Panc1 (cell line): ENCODE measurements around the gene CELA3A. TPM values are rescaled to one million over a fixed set of nuclear protein-coding genes. Genes with fewer than 3 reads are reported as not detected.

ENCODE experiments used
- ATAC-seq: fragments of 200-7000 bp; cut with Tn5 transposase; 2 replicates; pipeline ENCODE4 v1.9.1; 2020; ENCODE audit warnings: mild to moderate bottlenecking, moderate library complexity
- BruUV-seq: library from RNA; stranded (reverse); fragments of 400-500 nt; replicated peaks from 2 replicates; lab custom pipeline; 2021; lab: Mats Ljungman, UMichigan
- CTCF ChIA-PET: fragments of 300-600 bp; sonication (Branson Sonifier 250); formaldehyde crosslinking; loops from one replicate; lab custom pipeline; 2022; ENCODE audit warnings: antibody characterized with exemption; lab: Charles Lee
- POLR2A ChIA-PET: fragments of 300-600 bp; sonication (Branson Sonifier 250); formaldehyde crosslinking; loops from one replicate; lab custom pipeline; 2022; ENCODE audit warnings: antibody characterized with exemption; lab: Charles Lee
- DNase-seq: peaks from one replicate; pipeline ENCODE4 v3.0.0-alpha.2; 2010; ENCODE audit warnings: low read depth, low spot score
- H3K27ac ChIP-seq: 2 replicates; pipeline ENCODE4 v1.5.1; 2011; ENCODE audit warnings: mild to moderate bottlenecking, low read length, inconsistent platforms
- H3K27me3 ChIP-seq: fragments of 200-500 bp; sonication (Bioruptor generic); 2 replicates; pipeline ENCODE4 v1.6.0; 2014; ENCODE audit warnings: low read length, inconsistent platforms; ENCODE audit not compliant: control insufficient read depth, insufficient read depth
- H3K36me3 ChIP-seq: fragments of 200-500 bp; sonication (Bioruptor generic); 2 replicates; pipeline ENCODE4 v1.5.1; 2014; ENCODE audit warnings: inconsistent platforms, mild to moderate bottlenecking, low read length, moderate library complexity; ENCODE audit not compliant: control insufficient read depth, insufficient read depth
- H3K4me1 ChIP-seq: 2 replicates; pipeline ENCODE4 v1.5.1; 2011; ENCODE audit warnings: inconsistent platforms, mild to moderate bottlenecking, low read length, moderate library complexity; ENCODE audit not compliant: control insufficient read depth, insufficient read depth
- H3K4me3 ChIP-seq, 2 experiments: 2 replicates each; pipeline ENCODE4 v1.5.1; 2011 to 2012; ENCODE audit warnings: low read depth in 2 of 2, low read length in 2 of 2, mild to moderate bottlenecking in 2 of 2, inconsistent platforms in 1 of 2, moderate library complexity in 1 of 2
- H3K9me3 ChIP-seq: fragments of 200-500 bp; sonication (Bioruptor generic); 2 replicates; pipeline ENCODE4 v1.5.1; 2014; ENCODE audit warnings: low read depth, mild to moderate bottlenecking, inconsistent platforms, low read length, moderate library complexity; ENCODE audit not compliant: control insufficient read depth, insufficient read depth
- POLR2AphosphoS5 ChIP-seq: IDR thresholded peaks from 2 replicates; pipeline ENCODE4 v1.6.1; 2012; ENCODE audit warnings: mild to moderate bottlenecking, low read depth, low read length, moderate library complexity
- SIN3A ChIP-seq: IDR thresholded peaks from 2 replicates; pipeline ENCODE4 v1.6.1; 2012; ENCODE audit warnings: low read depth, mild to moderate bottlenecking, low read length, moderate library complexity, borderline replicate concordance; ENCODE audit not compliant: insufficient read depth
- TCF7L2 ChIP-seq: IDR thresholded peaks from 2 replicates; pipeline ENCODE4 v1.6.1; 2011; ENCODE audit warnings: mild to moderate bottlenecking, low read depth, low read length, inconsistent platforms
- in situ Hi-C: cut with HindIII; loops from 2 replicates; pipeline ENCODE4 v1.10.0; 2016; ENCODE audit warnings: low sequenced_read_pairs, low pct_unique_long_range_greater_than_20kb
- intact Hi-C: fragments of 100-400 bp; cut with micrococcal nuclease; formaldehyde crosslinking; loops from one replicate; pipeline ENCODE4 v1.10.0; 2022; ENCODE audit not compliant: unreplicated experiment
- total RNA-seq: library from RNA; stranded (reverse); gene quantifications from one replicate; pipeline ENCODE4 v1.2.1, GENCODE V29; 2021; ENCODE audit not compliant: unreplicated experiment
- TF ChIP-seq, protein P1 (sequence below): fragments of 450-650 bp; IDR thresholded peaks from 2 replicates; pipeline ENCODE4 v1.5.1; 2017; ENCODE audit warnings: mild to moderate bottlenecking
- TF ChIP-seq, protein P2 (sequence below), 2 experiments: IDR thresholded peaks; 2 replicates each; pipeline ENCODE4 v1.6.1; 2011 to 2012; ENCODE audit warnings: low read depth in 2 of 2, control low read depth in 1 of 2, low read length in 1 of 2, mild to moderate bottlenecking in 1 of 2, moderate library complexity in 1 of 2; ENCODE audit not compliant: insufficient read depth in 1 of 2

The CELA3A gene
- total RNA-seq, 1 experiment from 2014 or later, result 5.9 TPM

- BruUV-seq, result no TSS peak
- Histone ChIP-seq H3K36me3 (no peaks in the 10 kb centered on the region), H3K27ac (no peak overlapping the region), H3K4me3 (no peak overlapping the region), H3K27me3 (no peaks in the 10 kb centered on the region), H3K4me1 (no peaks in the 10 kb centered on the region), H3K9me3 (no peaks in the 10 kb centered on the region)
- TF ChIP-seq SIN3A (no peak), POLR2AphosphoS5 (no peak), TCF7L2 (no peak)
- TF ChIP-seq, protein P1, sequence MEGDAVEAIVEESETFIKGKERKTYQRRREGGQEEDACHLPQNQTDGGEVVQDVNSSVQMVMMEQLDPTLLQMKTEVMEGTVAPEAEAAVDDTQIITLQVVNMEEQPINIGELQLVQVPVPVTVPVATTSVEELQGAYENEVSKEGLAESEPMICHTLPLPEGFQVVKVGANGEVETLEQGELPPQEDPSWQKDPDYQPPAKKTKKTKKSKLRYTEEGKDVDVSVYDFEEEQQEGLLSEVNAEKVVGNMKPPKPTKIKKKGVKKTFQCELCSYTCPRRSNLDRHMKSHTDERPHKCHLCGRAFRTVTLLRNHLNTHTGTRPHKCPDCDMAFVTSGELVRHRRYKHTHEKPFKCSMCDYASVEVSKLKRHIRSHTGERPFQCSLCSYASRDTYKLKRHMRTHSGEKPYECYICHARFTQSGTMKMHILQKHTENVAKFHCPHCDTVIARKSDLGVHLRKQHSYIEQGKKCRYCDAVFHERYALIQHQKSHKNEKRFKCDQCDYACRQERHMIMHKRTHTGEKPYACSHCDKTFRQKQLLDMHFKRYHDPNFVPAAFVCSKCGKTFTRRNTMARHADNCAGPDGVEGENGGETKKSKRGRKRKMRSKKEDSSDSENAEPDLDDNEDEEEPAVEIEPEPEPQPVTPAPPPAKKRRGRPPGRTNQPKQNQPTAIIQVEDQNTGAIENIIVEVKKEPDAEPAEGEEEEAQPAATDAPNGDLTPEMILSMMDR, result no peak
- TF ChIP-seq, protein P2, sequence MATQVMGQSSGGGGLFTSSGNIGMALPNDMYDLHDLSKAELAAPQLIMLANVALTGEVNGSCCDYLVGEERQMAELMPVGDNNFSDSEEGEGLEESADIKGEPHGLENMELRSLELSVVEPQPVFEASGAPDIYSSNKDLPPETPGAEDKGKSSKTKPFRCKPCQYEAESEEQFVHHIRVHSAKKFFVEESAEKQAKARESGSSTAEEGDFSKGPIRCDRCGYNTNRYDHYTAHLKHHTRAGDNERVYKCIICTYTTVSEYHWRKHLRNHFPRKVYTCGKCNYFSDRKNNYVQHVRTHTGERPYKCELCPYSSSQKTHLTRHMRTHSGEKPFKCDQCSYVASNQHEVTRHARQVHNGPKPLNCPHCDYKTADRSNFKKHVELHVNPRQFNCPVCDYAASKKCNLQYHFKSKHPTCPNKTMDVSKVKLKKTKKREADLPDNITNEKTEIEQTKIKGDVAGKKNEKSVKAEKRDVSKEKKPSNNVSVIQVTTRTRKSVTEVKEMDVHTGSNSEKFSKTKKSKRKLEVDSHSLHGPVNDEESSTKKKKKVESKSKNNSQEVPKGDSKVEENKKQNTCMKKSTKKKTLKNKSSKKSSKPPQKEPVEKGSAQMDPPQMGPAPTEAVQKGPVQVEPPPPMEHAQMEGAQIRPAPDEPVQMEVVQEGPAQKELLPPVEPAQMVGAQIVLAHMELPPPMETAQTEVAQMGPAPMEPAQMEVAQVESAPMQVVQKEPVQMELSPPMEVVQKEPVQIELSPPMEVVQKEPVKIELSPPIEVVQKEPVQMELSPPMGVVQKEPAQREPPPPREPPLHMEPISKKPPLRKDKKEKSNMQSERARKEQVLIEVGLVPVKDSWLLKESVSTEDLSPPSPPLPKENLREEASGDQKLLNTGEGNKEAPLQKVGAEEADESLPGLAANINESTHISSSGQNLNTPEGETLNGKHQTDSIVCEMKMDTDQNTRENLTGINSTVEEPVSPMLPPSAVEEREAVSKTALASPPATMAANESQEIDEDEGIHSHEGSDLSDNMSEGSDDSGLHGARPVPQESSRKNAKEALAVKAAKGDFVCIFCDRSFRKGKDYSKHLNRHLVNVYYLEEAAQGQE (IDR thresholded peaks at IDR 0.05; ENCODE audit: insufficient read depth in 1 of 2, low read depth in 2 of 2, low read length in 1 of 2), result no peak
- CTCF ChIA-PET, result interaction anchor here (0.5 to 0.9 kb wide), 2 partner anchors 9 to 11 kb away, joined by 6 to 10 read pairs; no protein-coding TSS in a partner anchor
- POLR2A ChIA-PET, result interaction anchor here (0.7 kb wide), 1 partner anchor 120 kb away, joined by 16 read pairs; no protein-coding TSS in a partner anchor
- in situ Hi-C loops, result no loop called here
- ATAC-seq (peak; percentile 62; the same call in 1 of the 2 replicates), DNase-seq (no peak)
- intact Hi-C loops, result no loop called here
These were observed 38.3 kb downstream of the CELA3A start for GRCh38 chr1:22039594-22040285.

DNA sequence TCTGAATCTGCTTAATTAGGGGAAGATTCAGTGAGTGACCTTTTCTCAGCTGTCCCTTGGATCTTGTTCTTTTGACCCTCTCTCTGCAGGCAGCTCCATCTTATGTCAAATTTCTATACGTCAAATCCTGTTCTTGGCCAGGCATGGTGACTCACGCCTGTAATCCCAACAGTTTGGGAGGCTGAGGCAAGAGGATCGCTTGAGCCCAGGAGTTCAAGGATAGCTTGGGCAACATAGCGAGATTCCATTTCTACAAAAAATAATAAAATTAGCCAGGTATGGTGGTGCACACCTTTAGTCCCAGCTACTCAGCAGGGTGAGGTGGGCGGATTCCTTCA, 38.8 kb downstream of the CELA3A start:
- no TSS peak for BruUV-seq

More for the DNA sequence above, 38.8 kb downstream of the CELA3A start:
- intact Hi-C loops, result no loop called here
- Histone ChIP-seq H3K9me3 (no peaks in the 10 kb centered on the region), H3K36me3 (no peaks in the 10 kb centered on the region), H3K4me3 (no peak overlapping the region), H3K27ac (no peak overlapping the region), H3K27me3 (no peaks in the 10 kb centered on the region), H3K4me1 (no peaks in the 10 kb centered on the region)
- TF ChIP-seq, protein P2 (IDR thresholded peaks at IDR 0.05; ENCODE audit: insufficient read depth in 1 of 2, low read depth in 2 of 2, low read length in 1 of 2), result no peak
- no peak for TF ChIP-seq SIN3A
- no peak for TF ChIP-seq POLR2AphosphoS5
- TF ChIP-seq TCF7L2, result no peak
- TF ChIP-seq, protein P1, result no peak
- no peak for ATAC-seq
- in situ Hi-C loops, result no loop called here
- DNase-seq, result no peak
- ChIA-PET CTCF (interaction anchor here (0.5 kb wide), 1 partner anchor 10 kb away, joined by 10 read pairs; no protein-coding TSS in a partner anchor), POLR2A (no interaction called here)
